HG03442 (cell line): ENCODE measurements around the gene RAB38.

ENCODE experiments used
- ATAC-seq: cut with Tn5 transposase; IDR thresholded peaks from one replicate; pipeline ENCODE4 v1.9.1; 2021; ENCODE audit warnings: mild to moderate bottlenecking, moderate library complexity; ENCODE audit not compliant: unreplicated experiment

Gene RAB38

DNA sequence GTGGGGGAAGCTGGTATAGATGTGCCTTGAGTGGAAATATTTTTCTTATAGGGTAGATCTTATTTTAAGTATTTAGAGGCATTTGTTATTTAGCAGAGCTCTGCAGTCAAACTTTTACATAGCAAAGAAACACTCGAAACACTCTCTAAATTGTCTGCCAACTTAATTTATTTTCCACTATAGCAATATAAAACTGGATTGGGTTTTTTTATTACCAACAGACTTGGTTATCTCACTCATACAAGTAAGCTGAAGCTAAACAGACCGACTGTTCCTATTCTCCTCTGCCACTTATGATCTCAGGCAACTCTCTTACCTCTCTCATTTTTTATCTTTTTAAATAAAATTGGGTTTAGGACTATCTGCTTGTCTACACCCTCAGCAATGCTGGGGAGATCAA is 4.6 kb downstream of the RAB38 start:
- ATAC-seq = no peak

DNA sequence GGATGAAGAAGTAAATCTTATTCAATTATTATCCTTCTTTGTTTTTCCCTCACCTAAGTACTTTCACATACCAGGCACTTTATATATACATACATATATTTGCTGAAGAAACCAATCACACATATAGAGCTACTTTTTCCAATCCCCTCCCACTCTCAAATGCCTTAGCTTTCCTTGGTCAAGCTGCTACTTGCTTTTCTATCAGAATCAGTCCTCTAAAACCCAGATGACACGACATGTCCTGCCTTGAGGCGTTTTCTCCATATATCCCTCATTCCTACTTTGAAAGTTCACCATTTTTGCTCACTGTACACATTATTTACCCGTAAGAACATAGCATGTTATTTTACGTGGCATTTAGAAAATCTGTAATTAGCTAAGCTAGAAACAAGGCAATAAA is 5.4 kb downstream of the RAB38 start:
- ATAC-seq = no peak

DNA sequence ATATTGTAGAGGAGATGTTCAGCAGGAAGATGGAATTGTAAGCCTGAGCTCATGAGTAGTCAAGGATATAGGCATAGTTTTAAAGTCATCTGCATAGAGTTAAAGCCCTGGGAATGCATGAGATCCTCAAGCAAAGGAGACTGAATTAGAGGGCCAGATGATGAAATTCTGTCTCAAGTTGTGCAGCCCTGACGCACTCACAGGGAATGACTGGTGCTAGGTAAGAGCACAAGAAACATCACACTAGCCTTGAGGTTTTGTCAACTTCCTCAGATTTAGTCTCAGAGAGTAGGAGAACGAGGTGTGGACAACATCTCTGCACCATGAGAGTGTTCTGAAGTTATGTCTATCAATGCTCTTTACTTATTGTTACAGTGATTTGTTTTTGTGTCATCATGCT is 5.8 kb downstream of the RAB38 start:
- no peak for ATAC-seq

DNA sequence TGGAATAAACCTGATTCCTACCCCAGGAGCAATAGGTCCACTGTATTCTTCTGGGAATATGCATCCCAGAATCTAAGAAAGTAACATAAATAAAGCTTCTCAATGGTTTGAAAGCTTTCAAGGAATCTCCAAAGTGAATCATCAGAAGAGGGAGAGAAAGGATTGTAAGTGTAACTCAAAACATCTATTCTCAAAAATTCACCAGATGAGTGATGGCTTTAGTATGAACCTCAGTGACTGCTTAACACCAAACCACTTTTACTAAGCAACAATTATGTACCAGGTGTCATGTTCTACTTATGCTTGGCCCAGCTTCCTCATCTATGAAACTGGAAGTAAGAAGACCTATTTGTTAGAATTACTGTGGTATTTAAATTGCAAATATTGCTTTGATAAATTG is 7.4 kb downstream of the RAB38 start:
- no peak for ATAC-seq

DNA sequence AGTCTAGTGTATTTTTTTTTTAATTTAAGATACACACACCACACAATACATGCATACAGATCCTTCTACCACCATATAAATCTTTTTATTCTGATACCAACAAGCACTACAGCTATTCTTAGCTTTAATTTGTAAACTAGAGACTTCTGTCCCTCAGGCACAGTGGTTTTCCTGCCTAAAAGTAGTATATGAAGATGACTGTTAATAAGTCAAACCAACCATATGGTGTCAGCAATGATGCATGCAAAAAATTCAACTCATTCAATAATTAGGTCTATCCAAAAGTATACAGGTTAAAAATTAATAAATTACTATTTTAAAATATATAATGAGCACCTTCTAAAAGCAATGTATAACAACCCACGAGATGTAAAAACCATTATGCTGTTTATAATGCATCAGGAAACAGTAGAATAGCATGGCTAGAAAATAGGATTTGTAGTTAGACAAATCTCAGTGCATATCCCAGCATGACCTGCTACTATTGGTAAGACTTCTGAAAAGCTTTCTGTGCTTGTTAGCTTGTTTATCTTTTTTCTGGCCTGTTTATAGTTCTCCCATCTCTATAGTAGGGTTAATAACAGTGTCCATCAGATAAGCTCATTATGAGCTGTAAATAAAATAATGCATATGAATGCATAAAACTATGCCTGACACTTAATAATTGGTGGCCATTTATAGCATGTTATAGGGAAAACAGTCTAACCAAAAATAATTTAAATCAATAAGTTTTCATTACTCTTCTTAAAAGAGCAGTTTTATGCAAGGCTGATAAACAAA is 10.2 kb downstream of the RAB38 start:
- no peak for ATAC-seq

DNA sequence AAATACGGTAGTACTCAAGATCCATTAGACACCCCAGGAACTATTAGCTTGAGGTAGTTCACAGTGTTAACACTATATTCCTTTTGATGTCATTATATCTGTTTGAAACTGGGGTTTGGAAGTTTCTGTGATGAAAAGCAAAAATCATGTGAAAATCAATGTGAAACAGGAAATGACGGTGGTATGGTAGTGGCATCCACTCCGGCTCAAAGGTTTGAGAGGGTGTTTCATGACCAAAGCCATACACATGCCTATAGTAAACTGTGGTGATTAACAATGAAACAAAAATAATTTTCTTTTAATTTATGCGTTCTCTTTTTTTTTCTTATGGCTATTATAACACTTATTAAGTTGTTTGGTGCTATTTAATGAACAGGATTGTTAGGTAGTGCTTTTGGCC is 10.9 kb downstream of the RAB38 start:
- ATAC-seq = no peak

DNA sequence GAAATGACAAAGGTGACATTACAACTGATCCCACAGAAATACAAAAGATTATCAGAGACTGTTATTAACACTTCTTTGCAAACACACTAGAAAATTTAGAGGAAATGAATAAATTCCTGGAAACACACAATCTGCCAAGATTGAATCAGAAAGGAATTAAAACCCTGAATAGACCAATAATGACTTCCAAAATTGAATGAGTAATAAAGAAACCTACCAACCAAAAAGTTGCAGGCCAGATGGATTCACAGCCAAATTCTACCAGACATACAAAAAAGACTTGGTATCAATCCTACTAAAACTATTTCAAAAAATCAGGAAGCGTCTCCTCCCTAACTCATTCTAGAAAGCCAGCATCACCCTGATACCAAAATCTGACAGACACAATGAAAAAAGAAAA is 17.2 kb downstream of the RAB38 start:
- no peak for ATAC-seq

DNA sequence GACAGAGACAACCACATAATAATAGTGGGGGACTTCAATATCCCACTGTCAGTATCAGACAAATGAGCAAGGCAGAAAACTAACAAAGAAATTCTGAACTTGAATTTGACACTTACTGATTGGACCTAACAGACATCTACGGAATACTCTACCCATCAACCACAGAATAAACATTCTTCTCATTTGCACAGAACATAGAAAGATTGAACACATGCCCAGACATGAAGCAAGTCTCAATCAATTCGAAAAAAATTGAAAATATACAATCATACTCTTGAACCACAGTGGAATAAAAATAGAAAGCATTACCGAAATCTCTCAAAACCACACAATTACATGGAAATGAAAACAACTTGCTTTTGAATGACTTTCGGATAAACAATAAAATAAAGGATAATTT is 17.9 kb downstream of the RAB38 start:
- no peak for ATAC-seq

DNA sequence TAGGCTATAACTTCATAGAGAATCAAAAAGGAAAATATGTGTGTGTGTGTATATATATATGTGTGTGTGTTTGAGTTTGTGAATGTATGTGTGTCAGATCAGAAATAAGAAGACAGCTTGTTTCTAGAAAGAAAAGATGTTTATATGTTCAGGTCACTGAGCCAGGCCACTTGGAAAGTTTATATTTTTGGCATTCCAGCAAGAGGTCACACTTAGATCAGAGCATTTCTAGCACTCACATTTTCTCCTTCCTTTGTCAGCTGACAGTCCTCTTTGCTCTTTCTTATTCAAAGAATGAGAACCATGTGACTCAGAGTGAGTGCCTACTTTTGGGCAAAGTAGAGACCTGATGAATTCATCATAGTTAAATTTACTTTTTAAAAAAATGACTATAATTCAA is 22.9 kb downstream of the RAB38 start:
- no peak for ATAC-seq

DNA sequence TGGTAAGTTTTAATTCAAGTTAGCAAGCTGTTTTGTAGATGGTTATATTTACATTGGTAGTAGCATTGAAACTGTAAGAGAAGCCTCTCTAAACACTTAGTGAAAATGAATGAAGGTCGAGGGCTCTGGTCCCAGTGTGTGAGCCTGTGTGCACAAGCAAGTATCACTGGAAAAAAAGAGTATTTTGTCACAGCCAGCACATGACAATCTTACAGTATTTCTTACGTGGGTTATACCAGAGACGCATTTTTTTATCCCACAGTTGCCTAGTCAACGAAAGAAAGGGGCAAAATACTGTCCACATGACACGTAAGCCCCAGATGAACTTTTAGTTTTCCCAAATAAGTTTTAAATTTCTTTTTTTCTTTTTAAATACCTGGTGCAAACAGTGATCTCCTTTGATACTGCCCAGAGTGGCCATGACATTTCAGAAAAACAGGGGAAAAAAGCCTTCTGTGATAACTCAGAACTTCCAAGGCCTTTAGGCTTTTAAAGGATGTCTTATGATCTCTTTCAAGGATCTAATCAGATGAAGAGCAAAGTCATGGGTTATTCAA is 23.5 kb downstream of the RAB38 start:
- ATAC-seq = no peak

DNA sequence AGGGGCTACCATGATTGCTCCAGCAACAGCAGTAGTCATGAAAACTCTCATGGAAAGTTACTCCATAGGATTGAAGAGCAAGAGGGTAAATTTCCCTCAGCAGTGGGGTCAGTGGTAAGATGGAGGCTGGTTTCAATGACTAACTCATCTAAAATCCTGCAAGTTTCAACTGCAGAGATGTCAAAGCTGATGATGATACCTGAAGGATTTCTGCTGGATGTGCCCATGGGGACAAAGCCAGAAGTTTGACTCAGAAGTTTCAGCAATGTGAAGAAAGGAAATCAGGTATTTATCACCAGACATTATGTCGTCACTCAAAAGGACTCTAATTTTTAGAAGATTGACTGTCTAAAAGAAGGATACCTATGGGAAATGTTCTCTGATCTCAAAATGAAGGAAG is 29.1 kb downstream of the RAB38 start:
- ATAC-seq = no peak

DNA sequence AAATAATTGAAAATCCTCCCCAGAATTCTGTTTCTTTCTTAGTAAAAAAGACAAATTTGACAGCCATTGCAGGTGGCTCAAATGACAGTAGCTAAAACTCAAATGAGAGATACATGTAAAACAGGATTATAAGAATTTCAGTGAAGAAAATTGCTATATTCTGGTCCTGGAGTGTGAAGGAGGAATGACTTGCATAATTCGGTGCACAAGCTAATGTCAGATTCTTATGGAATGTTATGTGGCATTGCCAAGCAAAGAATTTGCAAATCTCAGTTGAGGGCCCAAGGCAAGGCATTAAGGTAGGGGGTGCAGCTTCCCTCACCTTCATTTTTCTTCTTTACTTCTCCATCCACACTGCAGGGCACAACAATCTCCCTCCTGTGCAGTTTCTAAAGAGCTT is 35.4 kb downstream of the RAB38 start:
- ATAC-seq = no peak

DNA sequence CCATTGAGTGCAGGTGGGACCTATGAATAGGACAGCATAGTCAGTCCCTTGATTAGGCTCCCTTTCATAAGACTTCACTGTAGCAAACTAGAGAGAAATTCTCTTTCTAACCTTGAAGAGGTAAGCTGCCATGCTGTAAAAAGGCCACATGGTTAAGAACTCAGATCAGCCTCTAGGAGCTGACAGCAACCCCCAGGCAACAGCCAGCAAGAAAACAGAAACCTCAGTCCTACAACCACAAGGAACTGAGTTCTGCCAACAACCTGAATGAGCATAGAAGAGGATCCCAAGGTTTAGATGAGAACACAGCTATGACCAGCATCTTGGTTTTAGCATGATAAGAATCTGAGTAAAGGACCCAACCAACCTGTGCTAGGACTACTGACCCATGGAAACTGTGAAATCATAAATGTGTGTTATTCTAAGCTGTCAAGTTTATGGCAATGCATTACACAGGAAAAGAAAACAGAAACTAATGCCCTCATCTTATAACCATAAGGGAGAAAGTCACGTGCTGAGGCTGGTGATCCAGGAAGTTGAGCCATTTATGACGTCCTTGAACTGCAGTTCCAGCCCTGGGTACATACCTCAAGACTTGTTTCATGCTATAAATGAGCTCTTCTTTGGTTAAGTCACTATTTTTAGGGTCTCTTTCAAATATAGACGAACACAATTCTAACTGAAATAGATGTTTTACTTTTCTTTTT is 43.3 kb downstream of the RAB38 start:
- peak; percentile 41 for ATAC-seq

DNA sequence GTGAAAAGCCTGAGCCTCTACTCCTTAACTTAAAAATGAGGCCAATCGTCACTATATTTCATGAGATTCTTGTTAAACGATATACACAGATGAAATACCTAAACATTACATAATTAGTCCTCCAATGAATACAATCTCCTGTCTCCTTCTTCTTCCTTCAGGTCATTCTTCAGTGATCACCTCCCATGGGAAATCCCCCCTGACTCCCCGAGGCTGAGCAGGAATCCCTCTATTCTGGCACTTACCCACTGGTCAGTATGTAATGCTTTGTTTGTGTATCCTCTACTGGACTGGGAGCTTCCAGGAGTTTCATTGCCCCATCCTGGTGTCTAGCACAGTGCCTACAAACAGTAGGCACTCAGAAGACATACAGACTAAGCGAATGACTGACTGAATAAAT is 52.3 kb downstream of the RAB38 start:
- no peak for ATAC-seq

DNA sequence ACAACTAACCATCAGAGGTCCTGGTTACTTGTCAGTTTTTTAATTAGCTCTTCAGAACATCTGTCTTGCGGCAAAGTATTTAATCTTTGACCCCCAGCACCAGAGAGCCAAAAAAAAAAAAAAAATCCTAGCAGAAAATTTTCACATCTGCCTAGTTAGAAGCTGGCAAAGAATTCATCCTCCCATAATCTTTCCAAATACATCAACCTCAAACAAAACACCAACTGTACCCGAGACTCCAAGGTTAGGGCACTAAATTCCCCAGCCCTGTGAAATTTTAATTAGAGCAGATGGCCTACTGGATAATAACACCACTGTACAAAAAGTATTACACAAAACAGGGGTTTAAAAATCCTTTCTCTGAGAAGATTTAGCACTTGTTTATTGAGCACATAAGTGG is 55.7 kb downstream of the RAB38 start:
- ATAC-seq = no peak

DNA sequence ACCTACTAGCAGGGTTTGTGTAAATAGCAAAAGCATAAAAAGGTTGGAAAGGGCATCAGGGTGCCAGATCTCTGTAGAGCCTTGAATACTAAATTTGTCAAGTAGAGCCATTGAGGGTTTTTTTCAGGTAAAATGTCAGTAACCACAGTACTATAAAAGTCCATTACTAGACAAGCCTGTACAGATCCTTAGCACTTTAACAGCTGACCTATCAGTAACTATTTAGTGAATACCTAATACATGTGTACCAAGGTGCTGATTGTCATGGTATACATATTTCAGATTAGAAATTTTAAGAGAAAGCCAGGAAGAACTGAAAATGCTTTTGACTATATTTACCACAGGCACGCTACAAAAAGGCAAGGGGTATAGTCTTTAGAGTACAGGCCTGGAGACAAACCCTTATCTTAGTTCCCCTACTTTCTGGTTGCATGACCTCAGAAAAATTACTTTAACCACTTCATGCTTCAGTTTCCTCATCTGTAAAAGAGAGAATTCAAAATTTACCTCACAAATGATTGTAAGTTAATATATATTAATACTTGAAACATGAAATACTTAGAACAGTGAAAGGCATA is 57.9 kb downstream of the RAB38 start:
- ATAC-seq = peak; percentile 57

DNA sequence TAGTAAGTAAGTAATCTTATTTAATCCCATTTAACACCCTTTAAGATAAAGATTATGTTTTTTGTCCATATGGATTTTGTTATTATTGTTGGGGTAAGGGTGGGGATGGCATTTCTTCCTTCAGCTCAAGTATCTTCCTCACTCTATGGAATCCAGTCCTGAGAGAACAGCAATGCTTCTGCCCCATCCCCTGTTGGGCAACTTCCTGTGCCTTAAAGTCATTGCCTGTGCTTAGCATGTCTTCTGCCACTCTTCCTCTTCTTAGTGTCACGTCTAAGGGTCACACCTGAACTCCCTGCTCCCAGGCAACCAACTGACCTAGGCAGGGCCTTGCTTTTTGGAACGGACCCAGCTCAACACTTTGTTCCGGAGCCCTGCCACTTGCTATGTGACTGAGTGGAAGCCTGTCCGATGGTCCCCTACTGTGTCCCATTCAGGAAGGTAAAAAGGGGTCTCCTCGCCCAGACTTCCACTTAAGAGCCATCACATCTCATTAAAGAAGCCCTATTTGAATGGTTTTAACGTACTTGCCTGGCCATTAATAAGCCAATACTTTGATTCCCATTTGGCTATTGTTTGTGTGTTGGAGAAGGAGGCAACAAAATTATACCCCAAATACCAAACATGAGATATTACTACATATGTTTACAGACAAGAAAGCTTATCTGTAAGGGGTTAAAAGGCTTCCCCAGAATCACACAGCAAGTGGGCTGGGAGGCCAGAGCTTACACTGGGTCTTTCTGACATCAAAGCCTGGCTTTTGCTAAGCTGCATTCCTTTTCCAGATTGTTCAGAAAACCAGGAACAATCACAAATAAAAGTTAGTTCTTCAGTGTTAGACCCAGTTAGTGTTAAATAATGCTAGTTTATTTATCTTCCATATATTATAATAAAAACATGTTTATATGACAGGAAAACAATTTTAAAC is 59.2 kb downstream of the RAB38 start:
- no peak for ATAC-seq

DNA sequence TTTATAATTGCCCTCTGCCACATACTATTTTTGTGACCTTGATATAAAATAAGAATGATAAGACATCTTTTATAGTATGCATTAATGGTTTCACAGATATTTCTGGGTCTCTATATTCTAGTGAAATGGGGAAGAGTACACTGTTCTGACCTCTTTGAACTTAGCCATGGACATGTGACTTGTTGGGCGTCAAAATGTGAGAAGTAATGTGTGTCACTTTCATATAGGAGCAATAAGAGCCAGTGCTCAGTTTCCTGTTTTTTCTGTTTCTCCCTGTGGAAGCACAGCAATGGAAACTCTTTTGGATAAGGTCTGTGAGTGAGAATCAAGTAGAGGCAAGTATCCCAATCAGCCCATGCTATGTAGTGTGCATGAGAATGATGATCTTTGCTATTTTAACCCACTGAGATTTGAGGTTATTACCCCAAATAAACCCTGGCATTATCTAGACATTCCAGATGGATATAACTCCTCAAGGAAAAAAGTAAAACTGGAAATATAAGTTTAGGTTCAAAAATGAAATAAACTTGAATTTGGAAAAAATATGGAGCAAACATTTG is 60.7 kb downstream of the RAB38 start:
- no peak for ATAC-seq

DNA sequence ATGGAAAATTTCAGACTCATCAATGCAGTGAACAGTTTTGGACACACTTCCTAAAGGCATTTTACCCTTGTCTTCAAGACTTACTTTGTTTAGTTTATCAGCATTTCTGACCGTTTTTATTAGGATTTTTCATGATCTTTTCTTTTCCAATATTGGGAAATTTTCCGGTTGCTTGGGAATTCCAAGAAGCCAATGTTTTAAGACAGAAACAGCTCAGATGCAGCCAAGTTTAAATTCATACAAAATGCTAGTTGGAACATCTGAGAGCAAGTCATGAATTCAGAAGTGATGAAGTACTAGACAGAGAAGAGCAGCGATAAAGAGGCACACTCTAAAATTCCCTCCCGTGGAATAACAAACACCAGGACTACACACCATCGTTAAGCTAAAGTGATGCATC is 68.6 kb downstream of the RAB38 start:
- ATAC-seq = no peak

DNA sequence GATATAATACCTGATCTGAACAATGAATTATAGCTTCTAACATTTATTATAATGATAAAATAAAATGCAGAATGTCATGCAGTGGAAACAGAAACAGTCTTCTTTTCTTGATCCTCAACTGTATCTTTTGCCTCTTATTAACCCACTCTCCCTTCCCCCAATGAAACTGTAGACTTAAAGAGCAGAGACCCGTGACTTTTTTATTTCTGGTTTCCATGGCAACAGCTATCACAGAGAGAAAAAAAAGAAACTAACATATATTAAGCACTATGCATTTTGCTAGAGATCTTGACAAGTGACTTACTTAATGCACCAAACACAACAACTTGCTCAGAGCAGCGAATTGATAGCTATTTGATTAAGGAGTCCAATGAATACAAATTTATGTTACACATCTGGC is 69.3 kb downstream of the RAB38 start:
- ATAC-seq = no peak

DNA sequence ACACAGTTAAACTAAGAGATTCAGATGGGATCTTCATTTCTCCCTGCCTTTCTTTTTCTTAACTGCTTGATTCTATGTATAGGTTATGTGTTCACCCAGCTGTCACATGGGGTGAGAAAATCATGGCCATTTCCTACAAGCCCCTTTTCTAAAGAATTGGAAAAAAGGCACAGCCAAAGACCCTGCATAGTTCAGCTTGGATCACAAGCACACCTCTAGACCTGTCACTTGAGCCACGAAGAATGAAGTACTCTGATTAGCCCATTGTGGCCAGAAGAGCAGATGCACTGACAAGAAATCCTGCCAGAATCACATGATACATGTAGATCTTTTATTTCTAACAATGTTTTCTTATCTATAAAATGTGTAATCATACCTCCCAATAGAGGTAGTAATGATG is 69.7 kb downstream of the RAB38 start:
- ATAC-seq = no peak
